K562 (cell line): ENCODE measurements around the gene KCNQ4. TPM values are rescaled to one million over a fixed set of nuclear protein-coding genes. Genes with fewer than 3 reads are reported as not detected.
A peak's percentile ranks its signal among the peaks of the same experiment; 100 is the strongest.

Source experiments
- BDP1 ChIP-seq: IDR thresholded peaks from 3 replicates; pipeline ENCODE4 v1.6.1; 2011; ENCODE audit not compliant: insufficient read length, insufficient read depth
- CHD1 ChIP-seq: fragments of 200-600 bp; sonication (generic); IDR thresholded peaks from one replicate; pipeline ENCODE4 v1.6.1; 2012; ENCODE audit warnings: mild to moderate bottlenecking, moderate library complexity, low read length, inconsistent platforms
- CREB5 ChIP-seq: fragments of 250-450 bp; sonication (Bioruptor Pico); IDR thresholded peaks from 2 replicates; pipeline ENCODE4 v1.5.0; 2020; ENCODE audit warnings: mild to moderate bottlenecking
- FOXK2 ChIP-seq, 2 experiments: fragments of 450-650 bp; IDR thresholded peaks in 1 of 2; conservative IDR thresholded peaks in 1 of 2; 2 replicates each; pipeline ENCODE4 v1.6.1; 2016; ENCODE audit warnings: low read depth in 2 of 2, mild to moderate bottlenecking in 1 of 2
- IRF9 ChIP-seq: fragments of 450-650 bp; IDR thresholded peaks from 2 replicates; pipeline ENCODE4 v1.6.1; 2016; ENCODE audit warnings: missing biosample characterization, missing genetic modification characterization
- JUNB ChIP-seq: fragments of 450-650 bp; formaldehyde crosslinking; conservative IDR thresholded peaks from 2 replicates; pipeline ENCODE4 v1.4.0; 2020; ENCODE audit warnings: mild to moderate bottlenecking
- MTA1 ChIP-seq: fragments of 450-650 bp; IDR thresholded peaks from 2 replicates; pipeline ENCODE4 v1.6.1; 2017; ENCODE audit warnings: borderline replicate concordance
- POLR3G ChIP-seq: IDR thresholded peaks from 2 replicates; pipeline ENCODE4 v1.6.1; 2011; ENCODE audit not compliant: insufficient read length, insufficient replicate concordance; ENCODE audit errors: extremely low read depth
- PPARD ChIP-seq: fragments of 250-450 bp; sonication (Bioruptor Pico); IDR thresholded peaks from 2 replicates; pipeline ENCODE4 v1.8.0; 2022; ENCODE audit warnings: inconsistent platforms, mild to moderate bottlenecking, moderate library complexity
- SPI1 ChIP-seq: IDR thresholded peaks from 2 replicates; pipeline ENCODE4 v1.6.1; 2011; ENCODE audit warnings: low read depth, low read length, control low read depth, borderline replicate concordance
- XRCC4 ChIP-seq: IDR thresholded peaks from one replicate; pipeline ENCODE4 v1.6.1; 2011; ENCODE audit not compliant: insufficient read depth, insufficient read length; ENCODE audit errors: extremely low read depth
- ZEB2 ChIP-seq: fragments of 450-650 bp; IDR thresholded peaks from 2 replicates; pipeline ENCODE4 v1.6.1; 2016
- ZNF165 ChIP-seq: fragments of 250-450 bp; sonication (Bioruptor Pico); IDR thresholded peaks from 2 replicates; pipeline ENCODE4 v1.4.0; 2020; ENCODE audit warnings: borderline replicate concordance
- ZNF407 ChIP-seq: fragments of 450-650 bp; IDR thresholded peaks from 2 replicates; pipeline ENCODE4 v1.6.1; 2016; ENCODE audit warnings: low read depth
- ZNF511 ChIP-seq: sonication (generic); formaldehyde crosslinking; IDR thresholded peaks from 2 replicates; pipeline ENCODE4 v1.8.0; 2022; ENCODE audit warnings: mild to moderate bottlenecking, missing genetic modification reagents
- ZNF785 ChIP-seq: fragments of 250-450 bp; sonication (Bioruptor Pico); IDR thresholded peaks from 2 replicates; pipeline ENCODE4 v1.4.0; 2020; ENCODE audit warnings: mild to moderate bottlenecking
- polyA plus RNA-seq, 8 experiments: library from polyadenylated mRNA; depleted of rRNA in 4 of 8; stranded (reverse) in 5 of 8; unstranded in 3 of 8; fragments of >200 nt; fragmentation: Nextera tagmentation in 2 of 8; fragmentation: Illumina TruSeq in 1 of 8; extraction: Ambion mirVana in 2 of 8; extraction: Trizol in 1 of 8; gene quantifications; 2 replicates each; pipeline versions ENCODE4 v1.2.1 to v1.2.3, GENCODE V29; 2011 to 2014; ENCODE audit warnings: inconsistent platforms in 1 of 8, missing spikeins in 1 of 8
- total RNA-seq, 7 experiments: library from RNA; depleted of rRNA in 6 of 7; stranded (reverse); fragments of >200 nt in 6 of 7; fragmentation: Illumina TruSeq in 2 of 7; extraction: Trizol in 2 of 7; gene quantifications; 2 replicates each; pipeline versions ENCODE4 v1.2.1 to v1.2.3, GENCODE V29; 2011 to 2021; ENCODE audit warnings: low replicate concordance in 1 of 7

The KCNQ4 gene
- total and polyA plus RNA-seq, 9 of the 15 experiments (the other 6 are each of a cell fraction or from before 2014, with no cell fraction given) = 0.07 to 4.1 (median 0.79) TPM

- TF ChIP-seq ZNF407 (no peak), CREB5 (CRISPR knock-in tag) (no peak), ZEB2 (0 out of 2 replicates have a peak, but pooled peaks have one; percentile 34), PPARD (CRISPR knock-in tag) (no peak), JUNB (CRISPR knock-in tag) (no peak), ZNF511 (CRISPR knock-in tag) (no peak), FOXK2 (conservative IDR thresholded peaks at IDR 0.05 in 1 of 2, IDR thresholded peaks at IDR 0.05 in 1 of 2; ENCODE audit: low read depth in 2 of 2) (peak; percentile 53 to 71), ZNF165 (CRISPR knock-in tag) (no peak), CHD1 (no peak), MTA1 (no peak), SPI1 (no peak), XRCC4 (no peak), IRF9 (tag) (no peak), ZNF785 (no peak), BDP1 (no peak), POLR3G (no peak)
Measured at GRCh38 chr1:40848530-40849189, 65.1 kb downstream of the KCNQ4 start (continued).
